Ovary (tissue), 9 donors: ENCODE results near the gene IRF8. TPM values are rescaled to one million over a fixed set of nuclear protein-coding genes. Genes with fewer than 3 reads are reported as not detected.

ENCODE experiments used
- DNase-seq, 5 donors: peaks; one replicate each; pipeline ENCODE4 v3.0.0-alpha.2; 2019 to 2020
- H3K27ac ChIP-seq, 2 donors: fragments of 200-600 bp; one replicate each; pipeline versions ENCODE4 v1.5.1 to v1.8.0; 2019 to 2022
- H3K27me3 ChIP-seq: fragments of 200-600 bp; one replicate; pipeline ENCODE4 v1.8.0; 2022
- H3K36me3 ChIP-seq: fragments of 200-600 bp; sonication (generic); one replicate; pipeline ENCODE4 v1.5.1; 2019
- H3K4me1 ChIP-seq: one replicate; pipeline ENCODE4 v1.8.1; 2013; ENCODE audit warnings: mild to moderate bottlenecking, moderate library complexity; ENCODE audit not compliant: insufficient read depth
- H3K4me3 ChIP-seq: fragments of 200-600 bp; sonication (generic); one replicate; pipeline ENCODE4 v1.5.1; 2017
- H3K9me3 ChIP-seq, 2 donors: fragments of 200-600 bp in 1 of 2; sonication (generic) in 1 of 2; one replicate each; pipeline versions ENCODE4 v1.5.1 to v1.8.1; 2013 to 2019; ENCODE audit warnings: mild to moderate bottlenecking in 1 of 2, moderate library complexity in 1 of 2
- EP300 ChIP-seq: sonication (generic); formaldehyde crosslinking; IDR thresholded peaks from one replicate; pipeline ENCODE4 v1.6.1; 2017; ENCODE audit warnings: antibody characterized with exemption
- POLR2A ChIP-seq: fragments of 450-650 bp; IDR thresholded peaks from one replicate; pipeline ENCODE4 v1.6.1; 2017; ENCODE audit warnings: antibody characterized with exemption, mild to moderate bottlenecking, moderate library complexity
- WGBS, 3 donors: extraction: QIAGEN DNeasy Blood & Tissue Kit in 1 of 3; methylation state at CpG; one replicate each; pipeline versions ENCODE4 v1.1.5 to v1.1.7; 2013 to 2017; 5-methylcytosine and 5-hydroxymethylcytosine counted together
- intact Hi-C, 4 donors: fragments of 100-400 bp; cut with DNase I; formaldehyde crosslinking; loops; one replicate each; pipeline versions ENCODE4 v1.11.0 to v1.15.1; 2022 to 2023
- polyA plus RNA-seq, 2 donors: library from polyadenylated mRNA; stranded (reverse); fragments of 200-250 nt in 1 of 2; fragments of 350-450 nt in 1 of 2; fragmentation: Illumina TruSeq in 1 of 2; extraction: RNeasy Lipid Tissue Mini Kit (QIAGEN cat#74804) in 1 of 2; gene quantifications; one replicate each; pipeline ENCODE4 v1.2.3, GENCODE V29; 2013 to 2014
- total RNA-seq, 7 donors: library from RNA; depleted of rRNA in 2 of 7; stranded (reverse); fragments of >200 nt in 2 of 7; fragmentation: NEBNext Ultra II Directional in 3 of 7; extraction: Animal tissue kit (Norgen Biotek cat#: 25700) in 3 of 7; gene quantifications; one replicate each; pipeline versions ENCODE4 v1.1.0 to v1.2.4, GENCODE V29; 2016 to 2023
- TF ChIP-seq, protein P1 (sequence below), 3 donors: fragments of 450-650 bp in 2 of 3; fragments of 200-600 bp in 1 of 3; IDR thresholded peaks; one replicate each; pipeline versions ENCODE4 v1.5.1 to v1.8.0; 2016 to 2022; ENCODE audit warnings: antibody characterized with exemption in 3 of 3, mild to moderate bottlenecking in 1 of 3
- donor health status: DM: no; HTN: no; CAD: no; lungs with moderate emphysema.
- donor health status: DM: no; HTN: no; CAD: no.
- donor health status: Bipolar disorder and iron deficiency.
- donor health status: DM: yes; HTN: yes; CAD: no.
- donor health status: DM: no; HTN: no; CAD: no.
- donor health status: DM: yes; HTN: yes; CAD: no.

Gene IRF8
- total and polyA plus RNA-seq, 9 donors: 1.8 to 24.1 (median 3.6) TPM

DNA sequence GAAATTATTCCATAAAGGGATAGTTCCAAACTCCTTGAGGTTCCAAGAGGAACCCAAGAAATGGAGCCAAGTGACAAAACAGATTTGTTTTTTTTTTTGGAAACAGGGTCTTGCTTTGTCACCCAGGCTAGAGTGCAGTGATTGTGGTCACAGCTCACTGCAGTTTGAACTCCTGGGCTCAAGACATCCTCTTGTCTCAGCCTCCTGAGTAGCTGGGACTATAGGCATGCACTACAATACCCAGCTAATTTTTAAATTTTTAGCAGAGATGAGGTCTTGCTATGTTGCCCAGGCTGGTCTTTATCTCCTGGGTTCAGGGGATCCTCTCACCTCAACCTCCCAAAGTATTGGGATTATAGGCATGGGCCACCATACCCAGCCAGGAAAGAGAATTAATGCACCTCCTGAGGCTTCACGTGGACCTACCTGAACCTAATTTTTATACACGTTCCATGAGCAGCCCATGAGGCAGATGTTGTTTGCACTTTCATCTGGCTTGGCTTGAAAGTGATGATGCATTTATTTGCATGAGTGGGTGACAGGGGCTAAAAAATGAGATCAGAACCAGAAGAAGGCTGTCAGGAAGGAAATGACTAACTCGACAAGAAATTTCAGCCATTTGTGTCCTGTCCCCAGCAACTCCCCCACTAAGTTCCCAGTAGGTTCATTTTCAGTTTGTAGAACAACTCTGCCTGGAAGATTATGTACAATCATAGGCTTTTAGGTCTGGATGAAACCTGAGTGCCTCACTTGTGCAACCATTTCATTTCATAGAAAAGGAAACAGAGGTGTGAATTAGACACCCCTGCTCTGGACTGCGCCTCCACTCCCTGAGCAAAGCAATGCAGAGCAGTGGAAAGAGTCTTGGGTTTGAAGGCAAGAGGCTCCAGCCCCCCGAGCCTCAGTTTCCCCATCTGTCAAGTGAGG lies 10.3 kb upstream of the IRF8 start:
- 54 to 60% (median 58%) methylated on average over 5 of the region's 5 CpGs for WGBS, 3 donors
- DNase-seq: no peak
- Histone ChIP-seq H3K4me3 (no peak overlapping the region), H3K9me3 (no peaks in the 10 kb centered on the region), H3K36me3 (no peaks in the 10 kb centered on the region), H3K27me3 (no peaks in the 10 kb centered on the region), H3K4me1 (no peaks in the 10 kb centered on the region), H3K27ac (no peak overlapping the region)
- TF ChIP-seq, protein P1, sequence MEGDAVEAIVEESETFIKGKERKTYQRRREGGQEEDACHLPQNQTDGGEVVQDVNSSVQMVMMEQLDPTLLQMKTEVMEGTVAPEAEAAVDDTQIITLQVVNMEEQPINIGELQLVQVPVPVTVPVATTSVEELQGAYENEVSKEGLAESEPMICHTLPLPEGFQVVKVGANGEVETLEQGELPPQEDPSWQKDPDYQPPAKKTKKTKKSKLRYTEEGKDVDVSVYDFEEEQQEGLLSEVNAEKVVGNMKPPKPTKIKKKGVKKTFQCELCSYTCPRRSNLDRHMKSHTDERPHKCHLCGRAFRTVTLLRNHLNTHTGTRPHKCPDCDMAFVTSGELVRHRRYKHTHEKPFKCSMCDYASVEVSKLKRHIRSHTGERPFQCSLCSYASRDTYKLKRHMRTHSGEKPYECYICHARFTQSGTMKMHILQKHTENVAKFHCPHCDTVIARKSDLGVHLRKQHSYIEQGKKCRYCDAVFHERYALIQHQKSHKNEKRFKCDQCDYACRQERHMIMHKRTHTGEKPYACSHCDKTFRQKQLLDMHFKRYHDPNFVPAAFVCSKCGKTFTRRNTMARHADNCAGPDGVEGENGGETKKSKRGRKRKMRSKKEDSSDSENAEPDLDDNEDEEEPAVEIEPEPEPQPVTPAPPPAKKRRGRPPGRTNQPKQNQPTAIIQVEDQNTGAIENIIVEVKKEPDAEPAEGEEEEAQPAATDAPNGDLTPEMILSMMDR (IDR thresholded peaks at IDR 0.05): no peak
- no peak for TF ChIP-seq POLR2A
- TF ChIP-seq EP300: no peak
- intact Hi-C loops: no loop called here

- intact Hi-C loops: no loop called here
- WGBS, 3 donors: 76 to 83% (median 81%) methylated on average over 6 of the region's 6 CpGs
These were observed 7.8 kb upstream of the IRF8 start for GRCh38 chr16:85891033-85891775.

GRCh38 chr16:85891776-85892166 lies 7.2 kb upstream of the IRF8 start:
- Histone ChIP-seq H3K4me3 (no peak overlapping the region), H3K4me1 (no peaks in the 10 kb centered on the region), H3K36me3 (no peaks in the 10 kb centered on the region), H3K27ac (no peak overlapping the region), H3K9me3 (no peaks in the 10 kb centered on the region), H3K27me3 (no peaks in the 10 kb centered on the region)
- TF ChIP-seq POLR2A (no peak), EP300 (no peak)
- TF ChIP-seq, protein P1 (IDR thresholded peaks at IDR 0.05): no peak
- WGBS, 3 donors: 84 to 86% (median 86%) methylated on average over 10 of the region's 10 CpGs
- DNase-seq: no peak
- intact Hi-C loops: no loop called here

More at GRCh38 chr16:85891033-85891775, 7.8 kb upstream of the IRF8 start:
- Histone ChIP-seq H3K9me3 (no peaks in the 10 kb centered on the region), H3K27ac (no peak overlapping the region), H3K4me1 (no peaks in the 10 kb centered on the region), H3K4me3 (no peak overlapping the region), H3K27me3 (no peaks in the 10 kb centered on the region), H3K36me3 (no peaks in the 10 kb centered on the region)
- DNase-seq: no peak
- TF ChIP-seq EP300 (no peak), POLR2A (no peak)
- TF ChIP-seq, protein P1 (IDR thresholded peaks at IDR 0.05): no peak

DNA sequence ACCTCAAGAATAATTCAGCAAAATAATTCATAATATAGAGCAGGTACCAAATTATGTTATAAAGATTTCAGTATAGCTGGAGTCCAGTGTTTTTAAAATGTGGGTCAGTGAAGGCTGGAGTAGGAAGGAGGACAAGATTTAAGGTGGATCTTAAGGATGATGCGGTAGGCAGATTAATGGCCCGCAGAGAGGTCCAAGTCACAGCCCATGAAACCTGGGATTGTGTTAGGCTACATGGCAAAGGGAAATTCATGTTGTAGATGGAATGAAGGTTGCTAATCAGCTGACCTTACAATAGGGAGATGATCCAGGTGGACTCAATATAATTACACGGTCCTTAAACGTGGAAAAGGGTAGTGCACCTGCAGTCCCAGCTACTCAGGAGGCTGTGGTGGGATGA lies 6.2 kb upstream of the IRF8 start:
- Histone ChIP-seq H3K36me3 (no peaks in the 10 kb centered on the region), H3K27ac (no peak overlapping the region), H3K4me3 (no peak overlapping the region), H3K9me3 (no peaks in the 10 kb centered on the region), H3K27me3 (no peaks in the 10 kb centered on the region), H3K4me1 (no peaks in the 10 kb centered on the region)
- 75 to 81% (median 79%) methylated on average over 4 of the region's 4 CpGs for WGBS, 3 donors
- intact Hi-C loops: no loop called here
- TF ChIP-seq POLR2A (no peak), EP300 (no peak)
- TF ChIP-seq, protein P1 (IDR thresholded peaks at IDR 0.05): no peak
- no peak for DNase-seq
